Measurements from ENCODE around the gene MAD1L1.

Gene MAD1L1

GRCh38 chr7:1957471-1958225 lies 275.1 kb downstream of the MAD1L1 start:
- DNase-seq (ENCODE audit: low read depth in 2 of 2) = no peak

DNA sequence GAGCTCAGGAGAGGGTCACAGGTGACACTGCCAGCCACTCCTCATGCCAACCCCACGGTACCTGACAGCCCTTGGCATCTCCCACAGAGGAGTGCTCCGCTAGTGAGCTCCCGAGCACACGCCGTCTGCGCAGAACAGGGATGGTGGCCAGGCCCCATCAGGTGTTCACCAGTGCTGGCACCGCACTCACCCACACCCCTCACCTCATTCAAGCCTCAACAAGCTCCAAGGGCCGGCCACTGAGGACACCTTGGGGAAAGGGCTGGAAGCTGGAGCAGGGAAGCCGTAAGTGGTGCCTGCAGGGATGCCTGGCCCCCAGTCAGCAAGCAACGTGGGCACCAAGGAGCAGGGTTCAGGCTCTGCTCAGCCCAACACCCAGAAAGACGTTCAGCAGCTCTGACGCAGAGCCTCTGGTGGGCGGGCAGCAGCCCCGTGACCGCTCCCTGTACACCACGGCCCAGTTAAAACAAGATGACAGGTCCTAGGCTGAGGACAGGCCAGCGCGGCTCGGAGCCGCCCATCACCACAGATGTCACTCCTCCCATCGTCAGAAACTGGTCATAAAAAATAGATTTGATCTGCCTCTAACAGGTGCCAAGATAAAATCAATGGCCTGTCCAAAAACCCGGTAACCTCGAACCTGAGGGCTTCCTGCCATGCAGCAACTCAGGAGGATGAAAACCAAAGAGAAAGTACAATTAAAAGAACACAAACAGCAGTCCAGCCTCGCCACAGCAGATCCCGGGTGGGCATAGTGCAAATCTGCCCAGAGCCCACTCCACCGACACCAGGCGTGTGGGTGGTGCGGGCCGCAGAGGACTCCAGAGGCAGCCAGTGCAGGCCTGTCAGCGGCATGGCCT lies 275.9 kb downstream of the MAD1L1 start:
- no peak for DNase-seq (ENCODE audit: low read depth in 2 of 2)

GRCh38 chr7:1956141-1956540 lies 276.6 kb downstream of the MAD1L1 start:
- DNase-seq (ENCODE audit: low read depth in 2 of 2) = no peak

DNA sequence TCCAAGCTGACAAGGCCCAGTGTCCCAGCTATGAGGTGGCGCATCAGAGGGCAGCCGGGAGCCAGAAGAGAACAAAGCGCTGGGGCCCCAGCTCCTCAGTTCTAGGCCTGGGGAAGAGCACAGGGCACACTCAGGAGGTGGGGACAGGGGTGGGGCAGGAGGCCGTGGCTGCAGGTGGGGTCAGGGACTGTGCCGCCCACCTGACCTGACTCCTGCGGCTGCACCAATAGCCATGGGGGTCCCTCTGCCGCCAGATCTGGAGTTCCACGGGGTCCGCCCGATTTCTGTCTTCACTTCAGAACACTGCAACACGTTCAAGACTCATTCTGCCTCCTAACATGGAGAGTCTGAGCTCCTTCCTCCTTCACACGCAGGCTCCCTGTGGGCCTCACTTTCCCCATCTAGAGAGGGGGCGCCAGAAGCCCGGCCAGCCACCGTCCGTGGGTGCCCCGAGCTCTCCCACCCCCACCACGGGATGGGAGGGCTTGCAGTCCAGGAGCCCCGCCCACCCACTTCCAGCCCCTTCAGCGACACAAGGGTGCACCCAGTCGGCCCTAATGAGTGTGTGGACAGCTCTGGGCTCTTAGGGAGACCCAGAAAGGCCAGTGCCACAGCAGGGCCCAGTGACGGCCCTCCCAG lies 278.3 kb downstream of the MAD1L1 start:
- no peak for DNase-seq (ENCODE audit: low read depth in 2 of 2)

GRCh38 chr7:1953199-1954190 lies 279.2 kb downstream of the MAD1L1 start:
- DNase-seq (ENCODE audit: low read depth in 2 of 2) = no peak

DNA sequence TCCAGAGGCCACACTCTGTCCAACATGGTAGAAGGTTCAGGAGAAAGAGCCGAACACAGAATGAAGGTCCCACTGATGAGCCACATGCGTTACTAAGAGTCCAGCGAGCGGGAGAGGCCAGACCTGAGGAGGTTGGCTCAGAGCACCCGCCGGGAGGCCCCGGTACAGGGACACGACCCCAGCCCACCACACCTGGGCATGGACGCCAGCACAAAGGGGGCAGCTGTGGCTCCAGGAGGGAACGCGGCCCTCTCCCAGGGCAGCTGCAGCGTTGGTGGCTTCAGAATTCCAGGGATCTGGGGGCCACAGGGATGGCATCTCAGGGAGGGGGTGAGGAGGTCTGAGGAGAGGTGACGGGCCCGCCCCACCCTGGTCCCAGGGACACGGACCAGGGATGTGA lies 280.0 kb downstream of the MAD1L1 start:
- DNase-seq (ENCODE audit: low read depth in 2 of 2) = no peak

DNA sequence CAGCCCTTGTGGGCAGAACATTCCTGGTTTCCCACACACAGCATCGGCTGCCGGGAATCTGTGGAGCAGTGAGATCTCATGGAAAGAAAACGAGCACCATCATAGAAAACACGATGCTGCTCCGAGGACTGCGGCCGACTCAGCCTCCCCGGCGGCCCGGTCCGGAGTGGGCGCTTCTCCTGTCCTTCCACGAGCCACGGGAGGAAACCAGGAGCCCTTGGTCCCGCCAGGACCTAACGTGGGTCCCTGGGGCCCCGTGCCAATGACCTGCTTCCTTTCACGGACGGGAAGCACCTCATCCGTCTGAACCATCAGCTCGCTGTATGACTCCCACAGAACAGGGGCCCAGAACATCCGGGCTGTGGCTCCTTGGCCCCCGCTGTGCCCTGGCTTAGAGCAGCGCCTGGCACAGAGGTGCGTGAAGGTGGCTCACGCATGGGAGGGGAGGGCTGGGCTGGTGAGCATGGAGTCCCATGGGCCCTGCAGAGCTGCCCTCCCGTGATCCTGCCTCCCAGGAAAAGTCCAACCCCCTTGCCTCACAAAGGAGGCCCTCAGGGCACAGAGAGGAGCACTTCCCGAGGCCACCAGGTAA lies 280.5 kb downstream of the MAD1L1 start:
- DNase-seq (ENCODE audit: low read depth in 2 of 2) = no peak

DNA sequence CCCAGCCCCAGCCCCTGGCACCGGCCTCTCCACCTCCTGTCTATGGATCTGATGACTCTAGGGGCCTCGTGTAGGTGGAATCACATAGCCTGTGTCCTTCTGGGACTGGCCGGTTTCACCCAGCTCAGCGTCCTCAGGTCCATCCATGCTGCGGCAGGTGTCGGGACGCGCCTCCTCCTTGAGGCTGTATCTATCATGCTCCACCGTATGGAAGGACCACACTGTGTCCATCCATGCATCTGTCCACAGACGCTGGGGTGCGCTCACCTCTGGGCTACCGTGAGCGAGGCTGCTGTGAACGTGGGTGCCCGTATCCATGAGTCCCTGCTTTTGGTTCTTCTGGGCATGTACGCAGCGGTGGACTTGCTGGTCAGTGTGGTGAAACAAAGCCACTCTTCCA lies 281.1 kb downstream of the MAD1L1 start:
- DNase-seq (ENCODE audit: low read depth in 2 of 2) = no peak

- no peak for DNase-seq (ENCODE audit: low read depth in 2 of 2)
Observed at GRCh38 chr7:1951159-1951536, 281.6 kb downstream of the MAD1L1 start.

- DNase-seq (ENCODE audit: low read depth in 2 of 2) = no peak
Observed at GRCh38 chr7:1950452-1951158, 282.1 kb downstream of the MAD1L1 start.

GRCh38 chr7:1950066-1950451 lies 282.7 kb downstream of the MAD1L1 start:
- no peak for DNase-seq (ENCODE audit: low read depth in 2 of 2)

GRCh38 chr7:1949681-1950055 lies 283.1 kb downstream of the MAD1L1 start:
- no peak for DNase-seq (ENCODE audit: low read depth in 2 of 2)

GRCh38 chr7:1948887-1949680 lies 283.7 kb downstream of the MAD1L1 start:
- DNase-seq (ENCODE audit: low read depth in 2 of 2) = no peak

GRCh38 chr7:1948301-1948796 lies 284.4 kb downstream of the MAD1L1 start:
- no peak for DNase-seq (ENCODE audit: low read depth in 2 of 2)

DNA sequence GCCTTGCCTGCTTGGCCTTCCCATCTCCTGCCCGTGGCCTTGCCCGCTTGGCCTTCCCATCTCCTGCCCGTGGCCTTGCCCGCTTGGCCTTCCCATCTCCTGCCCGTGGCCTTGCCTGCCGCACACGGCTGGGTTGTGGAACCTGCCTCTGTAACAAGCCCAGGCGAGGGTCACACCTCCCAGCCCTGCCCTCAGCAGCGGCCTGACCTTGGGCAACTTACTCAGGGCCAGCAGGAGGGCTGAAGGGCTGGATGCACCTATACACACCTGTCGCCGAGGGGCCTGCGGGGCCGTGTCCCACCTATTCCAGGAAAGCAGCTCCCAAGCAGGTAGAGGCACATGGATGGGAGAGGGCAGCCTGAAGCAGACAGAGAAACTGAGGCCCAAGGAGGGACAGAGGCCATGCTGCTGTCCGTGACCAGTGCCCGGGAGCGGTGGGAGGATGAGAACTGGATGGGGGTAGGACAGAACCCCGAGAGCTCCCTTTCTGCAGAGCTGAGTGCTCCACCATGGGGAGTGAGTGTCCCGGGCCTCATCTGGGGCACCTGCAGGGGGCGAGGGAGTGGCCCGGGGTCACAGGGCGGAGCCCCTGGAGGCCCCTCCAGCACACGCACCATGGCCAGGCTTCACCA lies 285.0 kb downstream of the MAD1L1 start:
- DNase-seq (ENCODE audit: low read depth in 2 of 2) = no peak

DNA sequence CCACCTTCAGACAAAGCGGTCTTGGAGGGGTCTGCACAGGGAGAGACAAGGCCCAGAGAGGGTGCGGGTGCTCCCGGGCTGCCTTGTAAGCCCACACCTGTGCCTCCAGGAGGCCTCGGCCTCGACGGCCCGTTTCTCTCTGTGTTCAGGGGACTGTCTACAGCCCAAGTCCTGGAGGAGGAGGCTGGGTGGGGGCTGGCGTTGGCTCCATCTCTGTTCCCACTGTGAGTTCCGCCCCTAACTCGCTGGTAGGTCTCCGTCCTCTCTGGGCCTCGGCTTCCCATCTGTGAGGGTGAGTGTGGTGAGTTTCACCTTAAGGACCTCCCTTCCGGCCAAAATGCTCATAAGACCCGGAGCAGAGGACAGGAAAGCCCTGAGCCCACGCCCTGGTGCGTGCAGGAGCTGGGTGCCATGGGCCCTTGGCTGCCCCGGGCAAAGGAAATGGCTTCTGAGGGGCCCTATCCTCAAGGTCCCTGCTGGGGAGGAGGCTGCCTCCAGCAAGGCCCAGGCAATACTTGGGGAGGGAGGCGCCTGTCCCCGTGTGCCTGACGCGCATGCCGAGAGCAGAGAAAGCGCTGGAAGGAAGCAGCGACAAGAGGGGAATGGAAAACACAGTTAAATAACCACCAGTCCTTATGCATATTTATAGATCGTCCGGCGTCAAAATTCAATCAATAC lies 285.8 kb downstream of the MAD1L1 start:
- no peak for DNase-seq (ENCODE audit: low read depth in 2 of 2)

DNA sequence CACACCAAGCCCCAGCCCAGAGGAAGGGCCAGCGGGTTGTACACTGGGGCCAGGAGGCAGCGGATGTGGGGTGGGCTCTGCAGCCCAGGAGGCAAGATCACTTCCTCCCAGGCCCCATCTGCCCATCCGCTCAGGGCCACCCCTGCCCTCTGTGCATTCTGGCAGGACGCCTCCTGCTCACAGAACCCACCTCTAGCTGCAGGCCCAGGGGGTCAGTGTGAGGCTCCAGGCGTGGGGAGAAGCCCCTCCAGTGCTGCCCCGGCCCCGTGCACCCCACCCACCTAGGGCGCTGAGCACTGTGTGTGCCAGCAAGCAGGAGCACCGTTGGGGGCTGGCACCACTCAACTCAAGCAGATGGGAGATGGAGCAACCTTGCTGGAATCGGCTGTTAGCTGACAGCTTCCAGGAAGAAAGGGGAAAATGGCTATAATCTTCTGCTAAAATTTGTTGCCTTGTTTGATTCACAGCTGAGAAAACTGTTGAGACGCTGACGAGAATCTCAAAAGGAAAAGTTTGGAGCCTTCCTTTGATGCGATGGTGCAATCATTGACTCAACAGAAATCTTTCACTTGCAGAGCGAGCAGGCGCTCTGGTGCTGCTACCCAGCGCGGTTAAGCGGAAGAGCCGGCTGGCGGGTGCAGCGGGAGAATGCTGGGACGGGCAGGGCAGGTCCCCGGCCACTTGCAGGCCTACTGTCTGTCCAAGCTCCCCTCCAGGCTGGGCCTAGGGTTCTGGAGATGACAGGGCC lies 286.5 kb downstream of the MAD1L1 start:
- no peak for DNase-seq (ENCODE audit: low read depth in 2 of 2)

DNA sequence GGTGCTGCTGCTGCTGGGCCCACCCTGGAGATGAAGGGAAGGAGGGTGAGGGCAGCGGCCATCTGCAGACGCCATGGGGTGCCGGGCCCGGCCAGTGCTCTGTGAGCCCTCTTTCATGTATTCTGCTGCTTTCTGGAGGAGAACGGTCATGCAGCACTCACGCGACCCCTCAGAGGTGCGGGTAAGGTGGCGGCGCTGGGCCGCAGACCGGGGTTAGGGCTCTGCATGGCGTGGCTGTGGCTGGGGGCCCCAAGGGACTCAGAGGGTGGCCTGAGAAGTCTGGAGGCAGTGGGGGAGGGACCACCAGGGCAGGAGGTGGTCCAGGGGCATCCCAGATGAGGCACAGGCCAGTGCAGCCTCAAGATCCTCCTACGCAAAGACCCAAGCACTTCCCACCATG lies 287.2 kb downstream of the MAD1L1 start:
- no peak for DNase-seq (ENCODE audit: low read depth in 2 of 2)

Measured in stimulated activated CD4-positive, alpha-beta T cell treated with anti-CD3 and anti-CD28 coated beads, Interleukin-12 subunit alpha, Interleukin-12 subunit beta, amount 100 ng/mL, for 24 hours (primary cell).